Measurements from ENCODE around the gene TAB2. TPM values are rescaled to one million over a fixed set of nuclear protein-coding genes. Genes with fewer than 3 reads are reported as not detected.
A peak's percentile ranks its signal among the peaks of the same experiment; 100 is the strongest.

The TAB2 gene
- total and polyA plus RNA-seq, 2 donors (not counting 1 experiment from before 2014, with no cell fraction given) = 31.6 to 88.5 TPM

GRCh38 chr6:149366267-149366921, 48.9 kb downstream of the TAB2 start:
- Mint-ChIP-seq H3K4me3 (no peak overlapping the region), H3K27me3 (no peaks in the 10 kb centered on the region), H3K4me1 (peaks cover 39% of the 10 kb centered on the region), H3K27ac (no peak overlapping the region), H3K9me3 (ENCODE audit: insufficient read depth) (no peaks in the 10 kb centered on the region)
- no peak for TF ChIP-seq CTCF (IDR thresholded peaks at IDR 0.05)
- TF ChIP-seq EZH2 (IDR thresholded peaks at IDR 0.05; ENCODE audit: borderline replicate concordance, insufficient read depth, low read depth, low read length, poor library complexity, severe bottlenecking) = no peak
- CTCF ChIA-PET = interaction anchor here (1.1 to 1.2 kb wide), 2 partner anchors 65 to 275 kb away, joined by 3 read pairs; no protein-coding TSS in a partner anchor
- H3K27me3 ChIP-seq (replicated peaks in 1 of 4; ENCODE audit: control extremely low read depth in 1 of 4, control insufficient read depth in 3 of 4, insufficient read depth in 4 of 4, low read length in 3 of 4) = no peaks in the 10 kb centered on the region
- DNase-seq (peak; percentile 19), ATAC-seq (ENCODE audit: low read depth) (no peak)
- peaks cover 0 to under 1% (median 0%) of the 10 kb centered on the region in 3 donors for H3K9me3 ChIP-seq (ENCODE audit: control extremely low read depth in 1 of 3, control insufficient read depth in 2 of 3, insufficient read depth in 1 of 3, low read length in 2 of 3)
- peaks cover 5 to 7% of the 10 kb centered on the region in 2 experiments for H3K36me3 ChIP-seq (replicated peaks in 1 of 2; ENCODE audit: control extremely low read depth in 1 of 2, control insufficient read depth in 1 of 2, extremely low read depth in 1 of 2, insufficient read depth in 2 of 2, low read length in 1 of 2)
- H3K4me1 ChIP-seq (ENCODE audit: control insufficient read depth in 2 of 2, insufficient read depth in 2 of 2, low read length in 2 of 2) = peaks cover 24 to 39% of the 10 kb centered on the region in 2 donors
- peak overlapping the region in 1 of 2 donors; percentile 72 for H3K27ac ChIP-seq (ENCODE audit: low read length in 2 of 2)
- H3K9ac ChIP-seq (ENCODE audit: low read length) = no peak overlapping the region
- WGBS (ENCODE audit: insufficient coverage) = no CpG with 5 or more reads among the region's 4 CpGs
- H4K20me1 ChIP-seq (ENCODE audit: control insufficient read depth, insufficient read depth, low read length, poor library complexity, severe bottlenecking) = peaks cover 42% of the 10 kb centered on the region
- intact Hi-C loops (cut with micrococcal nuclease) = no loop called here
- POLR2A ChIA-PET = no interaction called here
- no peak overlapping the region for H2AFZ ChIP-seq (ENCODE audit: insufficient read depth, low read depth, low read length, poor library complexity, severe bottlenecking)
- no peak overlapping the region for H3K4me3 ChIP-seq (ENCODE audit: control extremely low read depth in 1 of 5, extremely low read depth in 1 of 5, insufficient read depth in 1 of 5, low read depth in 2 of 5, low read length in 4 of 5)
- peaks cover 71% of the 10 kb centered on the region for H3K79me2 ChIP-seq (ENCODE audit: control insufficient read depth, insufficient read depth, low read length)
- H3K4me2 ChIP-seq (replicated peaks; ENCODE audit: low read depth, low read length, poor library complexity, severe bottlenecking) = peak overlapping the region; percentile 49

- TF ChIP-seq CTCF (IDR thresholded peaks at IDR 0.05) (no peak), EZH2 (IDR thresholded peaks at IDR 0.05; ENCODE audit: borderline replicate concordance, insufficient read depth, low read depth, low read length, poor library complexity, severe bottlenecking) (no peak)
- Histone ChIP-seq H3K79me2 (ENCODE audit: control insufficient read depth, insufficient read depth, low read length) (peaks cover 54% of the 10 kb centered on the region), H3K9ac (ENCODE audit: low read length) (no peak overlapping the region), H3K27me3 (replicated peaks in 1 of 4; ENCODE audit: control extremely low read depth in 1 of 4, control insufficient read depth in 3 of 4, insufficient read depth in 4 of 4, low read length in 3 of 4) (no peaks in the 10 kb centered on the region), H3K4me3 (ENCODE audit: control extremely low read depth in 1 of 5, extremely low read depth in 1 of 5, insufficient read depth in 1 of 5, low read depth in 2 of 5, low read length in 4 of 5) (no peak overlapping the region), H4K20me1 (ENCODE audit: control insufficient read depth, insufficient read depth, low read length, poor library complexity, severe bottlenecking) (peaks cover 26% of the 10 kb centered on the region), H2AFZ (ENCODE audit: insufficient read depth, low read depth, low read length, poor library complexity, severe bottlenecking) (no peak overlapping the region), H3K27ac (ENCODE audit: low read length in 2 of 2) (peak overlapping the region in 1 of 2 donors; percentile 37), H3K36me3 (replicated peaks in 1 of 2; ENCODE audit: control extremely low read depth in 1 of 2, control insufficient read depth in 1 of 2, extremely low read depth in 1 of 2, insufficient read depth in 2 of 2, low read length in 1 of 2) (peaks cover 5 to 7% of the 10 kb centered on the region in 2 experiments), H3K9me3 (ENCODE audit: control extremely low read depth in 1 of 3, control insufficient read depth in 2 of 3, insufficient read depth in 1 of 3, low read length in 2 of 3) (no peaks in the 10 kb centered on the region), H3K4me1 (ENCODE audit: control insufficient read depth in 2 of 2, insufficient read depth in 2 of 2, low read length in 2 of 2) (peaks cover 31 to 49% of the 10 kb centered on the region in 2 donors), H3K4me2 (replicated peaks; ENCODE audit: low read depth, low read length, poor library complexity, severe bottlenecking) (no peak overlapping the region)
- H3K27me3 Mint-ChIP-seq = no peaks in the 10 kb centered on the region
- DNase-seq = no peak
- ChIA-PET CTCF (no interaction called here), POLR2A (no interaction called here)
- no peak overlapping the region for H3K4me3 Mint-ChIP-seq
- no peaks in the 10 kb centered on the region for H3K9me3 Mint-ChIP-seq (ENCODE audit: insufficient read depth)
- ATAC-seq (ENCODE audit: low read depth) = no peak
- no peak overlapping the region for H3K27ac Mint-ChIP-seq
- intact Hi-C loops (cut with micrococcal nuclease) = no loop called here
- peaks cover 36% of the 10 kb centered on the region for H3K4me1 Mint-ChIP-seq
- WGBS (ENCODE audit: insufficient coverage) = no CpG with 5 or more reads among the region's 1 CpG
Observed at GRCh38 chr6:149368065-149368464, 50.6 kb downstream of the TAB2 start.
